GM21526 (cell line): Measurements from ENCODE around the gene FXR1.
"Not testable (repeated sequence)": the region's sequence is repeated elsewhere in the genome, so short reads cannot be mapped to it uniquely, and the experiment has no call there.

Experiments used
- ATAC-seq: cut with Tn5 transposase; IDR thresholded peaks from one replicate; pipeline ENCODE4 v1.9.1; 2021; ENCODE audit warnings: moderate library complexity; ENCODE audit not compliant: unreplicated experiment, low FRiP score

Gene FXR1

DNA sequence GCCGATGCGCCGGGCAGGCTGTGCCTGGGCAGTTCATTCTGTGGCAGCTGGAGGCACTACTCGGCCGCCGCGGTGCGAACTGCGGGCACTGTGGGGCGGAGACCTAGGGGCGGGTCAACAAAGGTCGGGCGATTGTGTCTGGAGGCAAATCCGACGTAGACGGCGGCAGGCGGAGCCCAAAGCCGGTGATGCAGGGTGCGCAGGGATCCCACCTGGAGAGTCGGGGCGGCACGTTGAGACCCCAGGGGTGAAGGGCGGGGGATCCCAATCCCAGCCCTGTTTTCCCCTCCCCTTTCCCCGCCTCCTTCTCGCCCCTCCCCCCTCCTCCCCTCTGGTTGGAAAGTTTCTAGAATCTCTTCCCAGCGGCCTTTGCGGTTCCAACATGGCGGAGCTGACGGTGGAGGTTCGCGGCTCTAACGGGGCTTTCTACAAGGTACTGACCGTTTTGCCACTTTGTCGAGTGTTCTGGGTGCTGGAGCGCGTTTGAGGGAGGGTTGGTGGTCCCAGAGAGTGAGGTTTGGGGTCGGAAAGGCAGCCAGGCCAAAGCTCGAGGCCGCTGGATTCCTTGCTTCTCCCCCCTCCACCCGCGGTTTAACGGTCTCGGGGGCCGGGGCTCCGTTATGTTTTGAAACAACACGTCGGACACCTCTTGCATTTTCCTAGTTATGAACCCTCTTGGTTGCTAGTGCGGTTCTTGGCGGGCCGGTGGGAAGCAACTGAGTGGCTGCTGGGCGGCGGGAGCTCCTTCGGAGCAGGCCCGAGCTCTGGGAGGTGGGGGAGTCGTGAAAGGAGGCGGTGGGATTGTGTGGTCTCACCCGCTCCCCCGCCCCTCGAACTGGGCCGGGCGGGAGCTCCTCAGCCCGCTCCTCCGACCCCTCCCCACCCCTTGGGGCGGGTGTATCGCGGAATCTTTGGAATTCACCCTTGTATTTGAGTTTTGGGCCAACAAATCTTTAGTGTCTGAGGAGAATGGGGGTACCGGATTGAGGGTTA is at the start of gene FXR1:
FXR1 (plus strand) TSS at position 367 of the 993 bp plus-strand sequence; CDS start at position 383, 16 bp downstream.
- ATAC-seq = peak; percentile 99

DNA sequence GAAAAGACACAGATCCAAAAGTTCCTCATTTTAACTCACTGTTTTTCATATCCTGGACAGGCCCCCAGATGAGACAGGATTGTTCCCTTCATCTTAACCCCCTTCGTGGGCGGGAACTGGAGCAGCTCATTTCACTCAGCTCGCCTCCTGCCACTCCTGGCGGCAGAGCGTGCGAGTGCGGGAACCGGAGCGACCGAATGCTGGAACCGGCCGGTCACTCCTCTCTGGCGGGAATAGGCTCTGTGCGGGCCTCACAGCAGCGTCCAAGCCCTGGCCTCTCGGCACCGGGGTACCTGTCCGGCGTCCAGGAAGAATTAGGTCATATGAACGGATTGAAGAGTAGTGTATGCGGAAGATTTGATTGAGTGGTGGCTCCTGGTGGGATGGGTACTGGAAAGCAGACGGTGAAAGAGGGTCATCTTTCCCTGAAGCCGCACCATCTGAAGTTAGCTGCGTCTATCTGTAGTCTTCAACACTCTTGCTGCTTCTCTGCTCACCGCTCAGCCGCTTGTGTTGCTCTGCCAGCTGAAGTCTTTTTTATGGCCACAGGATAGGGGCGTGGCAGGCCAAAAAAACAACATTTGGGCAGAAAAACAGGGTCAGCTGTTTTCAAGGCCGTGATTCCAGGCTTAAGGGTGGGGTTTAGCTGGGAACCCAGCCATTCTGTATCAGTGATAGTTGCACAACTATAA is 42.3 kb upstream of the FXR1 start:
- no peak for ATAC-seq

DNA sequence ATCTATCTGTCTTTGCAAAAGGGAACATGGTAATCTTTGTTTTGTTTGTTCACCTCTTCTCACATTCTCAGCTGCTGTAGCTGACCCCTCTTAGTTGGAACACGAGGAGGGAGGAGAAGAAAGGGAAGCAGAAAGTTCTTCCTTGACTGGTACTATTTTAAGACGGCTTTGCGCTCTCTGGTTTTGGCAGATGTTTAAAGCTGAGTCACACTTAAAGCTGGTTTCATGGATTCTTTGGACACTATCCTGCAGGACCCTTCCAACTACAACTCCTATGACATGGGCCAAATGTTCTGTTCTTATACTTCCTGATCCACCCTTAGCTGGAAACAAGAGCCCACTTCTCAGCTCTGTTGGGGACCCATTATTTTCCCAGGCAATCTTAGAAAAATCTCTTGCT is 40.6 kb upstream of the FXR1 start:
- ATAC-seq = no peak

DNA sequence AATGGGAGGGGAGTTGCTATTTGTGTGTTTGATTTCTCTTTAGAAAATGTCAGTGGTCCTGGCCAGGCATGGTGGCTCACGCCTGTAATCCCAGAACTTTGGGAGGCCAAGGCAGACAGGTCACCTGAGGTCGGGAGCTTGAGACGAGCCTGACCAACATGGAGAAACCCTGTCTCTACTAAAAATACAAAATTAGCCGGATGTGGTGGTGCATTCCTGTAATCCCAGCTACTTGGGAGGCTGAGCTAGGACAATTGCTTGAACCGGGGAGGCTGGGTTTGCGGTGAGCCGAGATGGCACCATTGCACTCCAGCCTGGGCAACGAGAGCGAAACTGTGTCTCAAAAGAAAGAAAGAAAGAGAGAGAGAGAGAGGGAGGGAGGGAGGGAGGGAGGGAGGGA is 40.0 kb upstream of the FXR1 start:
- ATAC-seq = not testable (repeated sequence)

DNA sequence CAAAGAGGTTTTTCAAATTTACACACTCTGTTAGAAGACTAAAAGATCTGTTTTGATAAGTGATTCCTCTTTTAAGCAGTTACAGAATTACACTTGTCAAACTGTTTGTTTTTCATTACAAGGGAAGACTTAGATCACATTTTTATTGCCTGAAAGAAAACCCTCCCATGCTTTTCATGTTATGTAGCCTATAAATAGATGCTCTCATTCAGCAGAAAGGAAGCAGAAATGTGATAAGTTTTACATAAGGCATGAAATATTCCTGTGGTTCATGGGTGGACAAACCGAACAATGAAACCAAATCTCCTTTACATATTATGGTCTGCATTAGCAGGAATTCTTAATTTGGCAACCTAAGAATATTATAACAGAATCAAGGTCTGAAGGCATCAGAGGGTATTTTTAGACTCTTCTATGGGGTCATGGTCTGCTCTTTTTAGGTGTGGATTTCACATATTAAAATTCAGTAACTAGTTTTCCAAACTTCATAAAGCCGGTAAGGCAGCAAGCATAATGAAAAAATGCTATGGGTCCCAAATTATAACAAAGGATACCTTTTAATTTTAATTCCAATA is 37.3 kb upstream of the FXR1 start:
- no peak for ATAC-seq

DNA sequence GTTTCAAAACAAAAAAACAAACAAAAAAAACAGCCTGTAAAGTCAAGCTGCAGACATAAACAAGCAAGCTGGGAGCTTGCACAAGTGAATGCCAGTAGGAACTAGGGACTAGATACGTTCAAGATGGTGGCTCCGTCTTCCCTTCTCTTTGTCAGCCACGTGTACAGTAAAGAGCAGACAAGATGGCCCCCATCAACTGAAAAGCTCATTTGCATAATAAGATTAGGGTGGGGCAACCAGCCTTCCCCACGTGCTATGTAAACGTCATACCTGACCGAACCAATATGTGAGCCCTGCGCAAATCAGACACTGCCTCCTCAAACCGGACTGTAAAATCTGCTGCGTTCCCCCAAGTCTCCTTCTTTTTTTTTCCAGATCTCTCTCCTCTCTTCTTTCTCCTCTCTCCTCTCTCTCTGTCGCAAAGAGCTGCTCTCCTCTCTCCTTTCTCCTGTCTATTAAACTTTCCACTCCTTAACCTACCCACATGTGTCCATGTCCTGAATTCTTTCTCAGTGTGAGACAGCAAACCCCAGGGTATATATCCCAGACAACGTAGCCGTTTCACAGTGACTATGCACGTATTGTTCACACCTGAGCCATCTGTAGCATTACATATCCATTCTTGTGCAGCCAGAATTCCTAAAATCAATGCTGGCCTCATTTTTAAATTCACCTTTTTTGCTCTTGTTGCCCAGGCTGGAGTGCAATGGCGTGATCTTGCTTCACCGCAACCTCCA is 31.2 kb upstream of the FXR1 start:
- ATAC-seq = no peak

DNA sequence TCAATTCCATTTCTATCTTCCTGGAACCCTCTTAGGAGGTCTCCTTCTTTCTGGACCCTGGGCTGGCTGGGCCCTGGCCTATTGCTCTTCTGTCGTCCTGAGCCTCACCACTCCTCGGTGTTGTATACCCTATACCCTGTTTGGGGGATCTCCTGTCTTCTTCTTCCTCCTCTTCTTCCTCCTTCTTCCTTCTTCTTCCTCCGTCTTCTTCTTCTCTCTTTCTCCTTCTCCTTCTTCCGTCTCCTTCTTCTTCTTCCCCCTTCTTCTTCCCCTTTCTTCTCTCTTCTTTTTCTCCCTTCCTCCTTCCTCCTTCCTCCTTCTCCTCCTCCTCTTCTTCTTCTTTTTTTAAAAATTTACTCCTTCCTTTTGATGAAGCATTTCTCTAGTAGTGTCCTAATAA is 30.4 kb upstream of the FXR1 start:
- ATAC-seq = no peak

DNA sequence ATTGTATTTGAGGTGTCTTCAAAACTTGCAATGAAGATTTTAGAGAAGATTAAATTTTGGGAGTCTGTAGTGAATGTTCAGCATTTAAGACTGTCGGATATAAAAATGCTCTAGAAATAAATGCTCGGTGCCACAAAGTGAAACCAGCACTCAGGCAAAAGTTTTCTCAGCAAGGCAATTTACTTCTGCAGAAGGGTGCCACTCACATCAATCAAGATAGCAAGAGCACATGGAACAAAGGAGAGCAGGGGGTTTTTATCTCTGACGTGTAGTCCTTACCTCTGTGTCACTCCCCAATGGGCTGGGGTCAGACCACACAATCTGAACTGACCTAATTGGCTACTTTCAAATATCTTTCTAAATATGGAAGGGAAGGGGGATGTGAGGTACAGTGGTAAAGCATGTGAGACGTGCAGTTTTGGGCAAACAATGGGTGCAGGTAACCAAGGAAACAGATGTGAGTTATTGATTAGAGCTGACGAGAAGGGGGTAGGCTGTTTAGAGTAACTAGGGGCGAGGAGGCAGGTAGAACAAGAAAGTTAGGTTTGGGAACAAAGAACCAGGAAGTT is 23.4 kb upstream of the FXR1 start:
- ATAC-seq = no peak

DNA sequence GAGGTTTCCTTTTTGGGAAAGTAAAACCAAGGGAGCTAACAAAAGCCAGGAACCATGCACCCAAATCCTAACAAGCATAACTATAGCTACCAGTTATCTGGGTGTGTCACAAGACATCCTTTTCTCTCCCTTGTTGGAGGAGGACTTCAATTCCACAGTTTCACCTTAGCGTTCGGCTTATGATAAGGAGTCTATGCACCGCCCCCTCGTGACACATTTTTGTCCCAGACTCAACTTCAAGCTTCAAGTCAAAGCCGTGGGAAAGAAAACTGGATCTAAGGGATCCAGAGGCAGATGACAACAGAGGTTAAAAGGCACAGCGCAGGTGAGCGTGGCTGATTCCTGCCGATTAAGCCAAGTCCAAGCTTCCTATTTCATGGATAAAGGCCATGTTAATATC is 13.9 kb upstream of the FXR1 start:
- no peak for ATAC-seq

DNA sequence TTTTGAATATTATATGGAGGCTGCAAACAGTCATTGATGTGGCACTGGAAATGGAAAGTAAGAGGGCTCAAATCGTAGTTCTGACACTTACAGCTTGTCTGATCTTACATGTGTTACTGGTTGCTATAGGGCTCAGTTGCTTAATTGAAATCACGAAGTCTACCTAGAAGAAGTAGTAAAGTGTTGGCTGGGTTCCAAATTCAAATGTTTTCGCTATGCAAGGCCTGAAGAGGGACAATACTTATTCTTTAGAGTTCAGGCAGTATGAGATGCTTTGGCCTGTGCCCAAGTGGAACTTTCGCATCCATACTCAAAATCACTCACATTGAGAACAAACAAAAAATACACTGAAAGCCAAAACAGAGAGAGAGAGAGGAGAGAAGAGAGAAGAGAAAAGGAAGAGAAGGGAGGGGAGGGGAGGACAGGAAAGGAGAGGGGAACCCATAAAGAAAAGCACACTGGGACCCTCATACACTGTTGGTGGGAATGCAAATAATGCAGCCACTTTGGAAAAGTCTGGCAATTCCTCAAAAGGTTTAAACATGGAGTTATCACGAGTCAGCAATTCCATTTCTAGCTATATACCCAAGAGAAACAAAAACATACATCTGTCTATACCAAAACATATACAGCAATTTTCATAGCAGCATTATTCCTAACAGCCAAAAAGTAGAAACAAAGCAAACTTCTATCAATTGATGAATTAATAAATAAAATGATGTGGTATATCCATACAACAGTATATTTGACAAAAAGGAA is 2.9 kb upstream of the FXR1 start:
- ATAC-seq = no peak

DNA sequence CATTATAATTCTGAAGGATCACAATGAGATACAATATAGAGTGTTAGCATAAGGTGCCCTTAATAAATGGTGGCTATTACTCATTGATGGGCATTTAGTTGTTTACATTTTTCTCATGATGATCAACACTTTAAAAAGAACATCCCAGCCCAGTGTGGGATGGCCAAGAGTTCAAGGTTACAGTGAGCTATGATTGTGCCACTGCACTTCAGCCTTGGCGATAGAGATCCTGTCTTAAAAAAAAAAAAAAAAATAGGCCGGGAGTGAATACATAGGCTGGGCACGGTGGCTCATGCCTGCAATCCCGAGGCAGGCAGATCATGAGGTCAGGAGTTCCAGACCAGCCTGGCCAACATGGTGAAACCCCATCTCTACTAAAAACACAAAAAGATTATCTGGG is 1.6 kb upstream of the FXR1 start:
- no peak for ATAC-seq

DNA sequence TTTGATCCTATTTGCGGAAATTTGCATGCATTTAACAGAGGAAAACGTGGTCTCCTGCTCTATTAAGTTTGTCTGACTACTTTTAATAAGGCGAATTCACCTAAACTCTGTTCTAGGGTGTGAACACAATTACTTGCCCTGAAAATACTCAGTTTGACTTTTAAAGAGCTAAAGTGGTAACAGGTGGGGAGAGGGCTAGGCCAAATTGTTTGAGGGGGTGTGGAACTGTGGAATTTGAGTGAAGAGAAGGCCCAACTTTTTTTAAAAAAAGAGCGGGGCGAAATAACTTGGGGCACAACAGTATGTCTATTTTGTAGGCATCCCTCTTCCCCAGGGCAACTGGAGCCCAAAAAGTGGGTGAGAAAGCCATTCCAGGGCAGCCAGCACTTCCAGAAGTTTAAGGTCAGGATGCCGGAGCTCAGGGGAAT is 580 bp upstream of the FXR1 start:
- peak; percentile 13 for ATAC-seq

DNA sequence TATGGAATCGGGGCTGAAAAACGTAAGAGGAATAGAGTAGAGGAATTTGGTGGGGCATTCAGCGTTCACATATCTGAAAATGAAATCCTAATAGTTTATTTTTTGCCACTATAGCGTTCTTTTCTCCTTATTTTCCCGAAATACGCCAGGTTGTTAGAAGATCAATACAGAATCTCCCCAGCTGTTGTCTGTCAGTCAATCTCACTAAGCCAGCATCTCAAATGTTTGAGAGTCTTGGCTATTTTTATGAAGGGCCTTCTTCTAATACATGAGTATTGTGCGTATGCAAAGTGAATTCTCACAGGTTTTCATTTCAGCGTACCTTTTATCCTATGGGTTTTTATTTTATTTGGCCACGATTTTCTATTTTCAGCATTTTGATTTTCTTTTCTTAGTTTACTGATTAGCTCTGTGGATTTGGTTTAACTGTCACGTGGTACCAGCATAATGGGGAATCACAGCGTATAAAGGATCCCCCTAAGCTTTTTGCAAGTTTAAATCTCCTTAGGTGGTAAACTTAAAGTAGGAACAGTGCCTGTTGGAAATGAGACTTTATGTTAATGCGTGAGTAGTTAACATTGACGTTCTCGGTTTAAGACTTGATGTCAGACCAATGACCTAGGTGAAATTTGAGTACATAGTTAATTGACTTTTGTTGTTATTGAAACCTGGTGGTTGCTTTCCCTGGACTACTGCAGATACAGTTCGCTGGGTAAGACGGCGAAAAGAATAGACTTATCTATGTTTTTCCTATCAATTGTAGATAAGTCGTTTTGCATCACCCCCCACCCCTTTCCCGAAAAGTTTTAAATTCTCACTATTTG is 1.3 kb downstream of the FXR1 start:
- ATAC-seq = no peak

DNA sequence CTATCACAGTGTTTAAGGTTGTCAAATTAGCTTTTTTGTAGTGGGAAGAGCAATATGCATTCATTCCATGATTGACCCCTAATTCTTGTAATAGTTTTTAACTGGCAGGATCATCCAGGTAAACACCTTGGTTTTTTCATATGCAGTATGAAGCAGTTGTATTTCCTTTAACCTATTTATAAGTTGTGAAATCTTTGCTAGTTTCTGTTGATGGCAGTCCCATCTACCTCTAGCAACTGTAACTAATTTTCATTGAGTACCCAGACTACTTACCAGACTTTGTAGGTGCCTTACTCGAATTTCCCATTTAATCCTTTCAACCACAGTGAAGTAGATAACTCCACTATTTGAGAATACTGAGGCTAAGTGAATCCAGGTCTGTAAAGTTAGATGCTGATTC is 6.1 kb downstream of the FXR1 start:
- ATAC-seq = no peak

DNA sequence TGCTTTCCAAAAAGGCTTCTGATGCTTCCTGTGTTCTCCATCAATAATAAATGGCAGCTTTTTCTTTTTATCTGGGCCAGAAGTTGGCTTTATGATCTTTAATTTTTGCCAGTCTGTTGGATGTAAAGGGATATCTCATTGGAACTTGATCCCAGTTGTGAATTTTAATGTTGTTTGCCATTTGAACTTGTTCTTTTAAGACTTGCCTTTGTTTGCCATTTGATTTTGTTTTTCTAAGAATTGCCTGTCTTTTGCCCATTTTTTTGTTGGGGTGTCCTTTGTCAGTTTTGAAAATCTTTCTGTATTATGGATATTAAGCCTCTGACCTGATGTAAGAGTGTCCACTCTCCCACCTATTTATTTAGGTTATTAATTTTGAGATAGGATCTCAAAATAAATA is 9.8 kb downstream of the FXR1 start:
- no peak for ATAC-seq

DNA sequence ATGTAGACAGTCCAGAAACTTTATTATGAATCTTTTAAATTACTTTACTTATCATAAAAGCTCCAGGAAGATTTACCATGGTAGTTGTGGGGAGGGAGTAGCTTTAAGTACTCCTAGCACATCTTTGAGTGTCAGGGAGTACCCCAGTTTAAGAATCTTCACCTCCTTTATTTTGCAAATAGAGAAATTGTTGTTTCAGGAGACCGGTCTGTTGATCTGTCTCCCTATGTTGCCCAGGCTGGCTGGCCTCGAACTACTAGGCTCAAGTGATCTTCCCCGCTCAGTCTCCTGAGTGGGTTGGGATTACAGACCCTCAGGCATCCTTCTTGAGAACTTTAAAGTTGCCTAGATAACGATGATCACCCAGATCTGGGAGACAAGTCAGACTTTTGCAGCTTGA is 11.1 kb downstream of the FXR1 start:
- no peak for ATAC-seq

DNA sequence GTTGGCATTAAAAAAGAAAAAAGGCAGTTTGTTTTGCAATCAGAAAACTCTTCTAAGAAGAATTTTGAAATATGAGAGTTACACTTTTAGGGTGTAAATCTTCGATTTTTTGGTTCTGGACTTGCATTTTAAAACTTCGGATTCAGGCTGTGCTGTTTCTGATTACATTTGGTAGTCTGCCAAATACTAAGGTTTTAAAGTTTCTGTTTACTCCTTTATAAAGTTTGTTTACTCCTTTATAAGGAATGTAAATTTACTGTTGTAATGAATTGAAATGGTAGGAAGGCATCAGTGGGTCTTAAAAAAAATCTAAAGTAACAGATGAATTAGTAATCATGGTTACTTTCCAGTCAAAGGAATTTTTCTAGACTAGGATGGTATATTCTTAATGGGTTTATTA is 14.1 kb downstream of the FXR1 start:
- no peak for ATAC-seq

DNA sequence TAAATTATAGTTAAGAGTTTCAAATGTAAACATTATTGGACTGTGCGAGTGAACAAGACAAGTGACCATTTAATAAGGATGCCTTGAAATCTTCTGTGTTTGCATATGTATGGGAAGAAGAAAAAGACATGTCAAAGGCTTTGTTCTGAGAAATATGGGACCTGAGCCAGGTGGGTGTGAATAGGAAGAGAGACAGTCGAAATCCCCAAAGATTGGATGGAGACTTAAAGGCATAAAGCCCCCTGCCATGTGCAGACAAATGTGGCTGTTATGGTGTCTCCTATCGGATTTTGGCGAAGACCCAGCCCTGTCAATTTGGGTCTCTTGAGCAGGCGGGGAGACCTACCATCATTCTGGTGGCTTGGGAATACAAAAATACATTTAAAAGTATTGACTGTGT is 16.9 kb downstream of the FXR1 start:
- no peak for ATAC-seq

DNA sequence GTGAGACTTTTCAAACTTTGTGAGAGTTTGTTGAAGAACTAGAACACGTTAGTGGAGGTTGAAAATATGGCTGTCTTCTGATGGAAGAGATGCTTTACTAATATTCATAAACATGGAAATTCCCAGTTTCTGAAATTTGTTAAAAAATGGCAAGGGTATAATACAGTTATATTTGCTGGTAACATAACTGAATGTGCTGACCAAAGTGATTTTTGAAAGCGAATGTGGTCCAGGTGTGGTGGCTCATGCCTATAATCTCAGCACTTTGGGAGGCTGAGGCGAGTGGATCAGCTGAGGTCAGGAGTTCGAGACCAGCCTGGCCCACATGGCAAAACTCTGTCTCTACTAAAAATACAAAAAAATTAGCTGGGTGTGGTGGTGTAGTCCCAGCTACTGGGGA is 18.1 kb downstream of the FXR1 start:
- no peak for ATAC-seq
